ENCODE results near the gene SS18.
"Not testable (repeated sequence)": the region's sequence is repeated elsewhere in the genome, so short reads cannot be mapped to it uniquely, and the experiment has no call there.

SS18 gene, protein sequence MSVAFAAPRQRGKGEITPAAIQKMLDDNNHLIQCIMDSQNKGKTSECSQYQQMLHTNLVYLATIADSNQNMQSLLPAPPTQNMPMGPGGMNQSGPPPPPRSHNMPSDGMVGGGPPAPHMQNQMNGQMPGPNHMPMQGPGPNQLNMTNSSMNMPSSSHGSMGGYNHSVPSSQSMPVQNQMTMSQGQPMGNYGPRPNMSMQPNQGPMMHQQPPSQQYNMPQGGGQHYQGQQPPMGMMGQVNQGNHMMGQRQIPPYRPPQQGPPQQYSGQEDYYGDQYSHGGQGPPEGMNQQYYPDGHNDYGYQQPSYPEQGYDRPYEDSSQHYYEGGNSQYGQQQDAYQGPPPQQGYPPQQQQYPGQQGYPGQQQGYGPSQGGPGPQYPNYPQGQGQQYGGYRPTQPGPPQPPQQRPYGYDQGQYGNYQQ

DNA sequence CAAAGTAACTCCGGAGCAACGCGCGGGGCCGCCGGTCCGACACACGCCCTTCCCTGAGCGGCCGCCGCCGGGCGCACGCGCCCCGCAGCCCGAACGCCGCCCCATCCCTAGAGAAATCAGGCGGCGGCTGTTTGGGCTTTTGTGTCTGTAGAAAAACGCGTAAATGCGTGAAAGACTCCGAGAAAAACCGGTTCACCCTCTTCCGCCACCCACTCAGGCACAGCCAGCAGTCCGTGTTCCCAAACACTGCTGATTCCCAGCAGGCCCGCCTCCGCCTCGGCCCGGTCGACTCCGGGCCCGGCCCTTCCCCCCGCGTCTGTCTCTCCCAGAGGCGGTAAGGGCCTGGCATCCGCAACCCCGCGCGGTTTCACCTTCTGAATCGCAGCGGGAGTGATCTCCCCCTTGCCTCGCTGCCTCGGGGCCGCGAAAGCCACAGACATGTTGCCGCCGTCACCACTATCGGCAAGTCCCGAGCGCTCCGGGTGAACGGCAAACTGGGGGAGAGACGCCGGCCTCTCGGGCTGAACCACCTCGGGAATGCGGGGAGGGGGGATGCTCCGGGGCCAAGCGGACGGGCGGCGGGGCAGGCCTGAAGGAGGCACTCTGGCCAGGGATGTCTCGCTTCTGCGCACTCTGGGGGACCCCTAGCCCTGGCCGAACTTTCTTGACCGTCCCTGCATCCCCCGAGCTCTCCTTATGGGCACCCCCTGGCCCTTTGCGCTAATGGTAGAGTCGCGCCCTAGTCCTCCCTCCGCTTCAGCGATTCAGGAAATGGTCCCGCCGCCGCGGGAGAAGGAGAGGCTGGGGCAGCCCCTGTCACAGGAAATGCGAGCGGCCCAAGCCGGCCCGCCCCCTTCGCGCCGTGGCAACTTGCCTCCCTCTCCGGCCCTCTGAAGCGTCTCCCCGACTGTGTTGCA, at the start of gene SS18:
TSS of gene SS18 (minus strand) at position 484 of the 917 bp plus-strand sequence. CDS start at position 440, 44 bp downstream.
- DNase-seq (ENCODE audit: low spot score): peak; percentile 97

DNA sequence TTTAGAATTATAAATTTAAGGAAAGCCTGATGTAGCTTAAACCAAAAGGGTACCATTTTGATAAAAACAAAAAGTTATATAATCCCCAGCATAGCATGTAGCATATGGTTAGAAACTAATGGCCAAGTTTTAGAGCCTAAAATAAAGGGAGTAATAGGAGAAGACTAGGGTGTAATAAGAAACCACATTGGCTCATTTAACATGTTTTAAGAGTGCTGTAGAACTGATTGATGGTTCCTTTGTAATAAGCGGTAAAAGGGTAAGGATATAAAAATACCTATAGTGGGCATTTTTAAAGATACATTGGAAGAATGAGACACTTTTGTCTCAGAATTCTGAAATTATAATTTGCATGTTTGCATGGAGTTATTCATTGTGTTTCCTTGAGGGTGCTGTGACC, 45.1 kb upstream of the SS18 start:
- DNase-seq (ENCODE audit: low spot score): no peak

DNA sequence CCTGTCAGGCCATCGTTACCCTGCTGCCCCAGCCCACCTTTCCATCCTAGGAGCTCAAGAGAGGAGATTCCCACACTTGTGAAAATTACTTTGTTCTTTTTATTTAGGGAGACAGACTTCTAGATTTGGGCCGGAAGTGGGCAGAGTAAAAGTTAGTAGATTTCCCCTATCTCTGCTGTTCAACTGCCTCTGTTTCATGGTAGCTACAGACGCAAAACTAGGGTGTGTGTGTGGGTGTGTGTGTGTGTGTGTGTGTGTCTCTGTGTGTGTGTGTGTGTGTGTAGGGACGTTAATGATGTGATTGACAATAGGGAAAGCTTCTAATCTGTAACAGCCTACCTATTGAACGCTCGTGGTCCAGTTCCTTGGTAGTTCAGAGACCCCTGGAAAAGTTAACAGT, 43.7 kb upstream of the SS18 start:
- no peak for DNase-seq (ENCODE audit: low spot score)

DNA sequence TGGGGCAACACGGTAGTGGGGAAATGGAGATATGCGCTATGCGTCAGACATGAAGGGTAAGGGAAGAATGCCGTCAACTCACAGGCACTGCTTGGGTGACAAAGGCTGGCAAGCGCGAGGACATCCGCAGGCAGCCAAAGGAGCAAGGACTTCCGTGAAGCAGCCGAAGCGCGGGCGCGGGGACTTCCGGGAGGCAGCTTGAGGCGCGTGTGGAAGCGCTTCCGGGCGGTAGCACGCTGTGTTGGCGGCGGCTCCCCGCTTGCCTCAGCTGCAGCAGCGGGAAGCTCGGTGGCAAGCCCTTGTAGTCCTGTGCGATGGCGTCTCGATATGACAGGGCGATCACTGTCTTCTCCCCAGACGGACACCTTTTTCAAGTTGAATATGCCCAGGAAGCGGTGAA, 43.2 kb upstream of the SS18 start, which contains the start of gene PSMA8:
TSS of gene PSMA8 (plus strand) at position 218 of the 400 bp plus-strand sequence. CDS start at position 315, 97 bp downstream.
- DNase-seq (ENCODE audit: low spot score): no peak

DNA sequence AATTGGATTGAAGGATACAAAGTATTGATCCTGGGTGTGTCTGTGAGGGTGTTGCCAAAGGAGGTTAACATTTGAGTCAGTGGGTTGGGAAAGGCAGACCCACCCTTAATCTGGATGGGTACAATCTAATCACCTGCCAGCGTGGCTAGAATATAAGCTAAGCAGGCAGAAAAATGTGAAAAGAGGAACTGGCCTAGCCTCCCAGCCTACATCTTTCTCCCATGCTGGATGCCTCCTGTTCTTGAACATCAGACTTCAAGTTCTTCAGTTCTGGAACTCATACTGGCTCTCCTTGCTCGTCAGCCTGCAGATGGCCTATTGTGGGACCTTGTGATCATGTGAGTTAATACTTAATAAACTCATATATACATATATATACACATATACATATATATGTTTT, 37.8 kb upstream of the SS18 start:
- not testable (repeated sequence) for DNase-seq (ENCODE audit: low spot score)

DNA sequence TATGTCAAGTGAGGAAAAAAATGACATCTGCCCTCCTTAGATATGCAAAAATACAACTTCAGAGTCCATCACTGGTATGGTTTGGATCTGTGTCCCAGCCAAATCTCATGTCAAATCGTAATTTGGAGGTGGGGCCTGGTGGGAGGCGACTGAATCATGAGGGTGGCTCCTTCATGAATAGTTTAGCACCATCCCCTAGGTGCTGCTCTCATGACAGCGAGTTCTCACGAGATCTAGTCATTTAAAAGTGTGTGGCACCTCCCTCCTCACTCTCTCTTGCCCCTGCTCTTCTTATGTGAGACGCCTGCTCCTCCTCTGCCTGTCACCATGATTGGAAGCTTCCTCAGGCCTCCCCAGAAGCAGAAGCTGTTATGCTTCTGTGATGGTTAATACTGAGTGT, 37.4 kb upstream of the SS18 start:
- DNase-seq (ENCODE audit: low spot score): no peak

DNA sequence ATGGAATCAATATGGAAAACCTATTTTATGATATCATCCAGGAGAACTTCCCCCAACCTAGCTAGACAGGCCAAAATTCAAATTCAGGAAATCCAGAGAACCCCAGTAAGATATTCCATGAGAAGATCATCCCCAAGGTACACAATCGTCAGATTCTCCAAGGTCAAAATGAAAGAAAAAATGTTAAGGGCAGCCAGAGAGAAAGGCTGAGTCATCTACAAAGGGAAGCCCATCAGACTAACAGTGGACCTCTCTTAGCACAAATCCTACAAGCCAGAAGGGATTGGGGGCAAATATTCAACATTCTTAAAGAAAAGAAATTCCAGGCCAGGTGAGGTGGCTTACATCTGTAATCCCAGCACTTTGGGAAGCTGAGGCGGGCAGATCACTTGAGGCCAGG, 31.6 kb upstream of the SS18 start:
- DNase-seq (ENCODE audit: low spot score): not testable (repeated sequence)

DNA sequence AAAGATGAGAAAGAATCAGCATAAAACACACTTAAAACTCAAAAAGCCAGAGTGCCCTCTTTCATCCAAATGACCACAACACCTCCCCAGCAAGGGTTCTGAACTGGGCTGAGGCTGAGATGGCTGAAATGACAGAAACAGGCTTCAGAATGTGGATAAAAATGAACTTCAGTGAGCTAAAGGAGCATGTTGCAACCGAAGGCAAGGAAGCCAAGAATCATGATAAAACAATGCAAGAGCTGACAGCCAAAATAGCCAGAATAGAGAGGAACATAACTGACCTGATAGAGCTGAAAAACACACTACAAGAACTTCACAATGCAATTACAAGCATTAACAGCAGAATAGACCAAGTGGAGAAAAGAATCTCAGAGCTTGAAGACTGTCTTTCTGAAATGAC, 31.1 kb upstream of the SS18 start:
- no peak for DNase-seq (ENCODE audit: low spot score)

DNA sequence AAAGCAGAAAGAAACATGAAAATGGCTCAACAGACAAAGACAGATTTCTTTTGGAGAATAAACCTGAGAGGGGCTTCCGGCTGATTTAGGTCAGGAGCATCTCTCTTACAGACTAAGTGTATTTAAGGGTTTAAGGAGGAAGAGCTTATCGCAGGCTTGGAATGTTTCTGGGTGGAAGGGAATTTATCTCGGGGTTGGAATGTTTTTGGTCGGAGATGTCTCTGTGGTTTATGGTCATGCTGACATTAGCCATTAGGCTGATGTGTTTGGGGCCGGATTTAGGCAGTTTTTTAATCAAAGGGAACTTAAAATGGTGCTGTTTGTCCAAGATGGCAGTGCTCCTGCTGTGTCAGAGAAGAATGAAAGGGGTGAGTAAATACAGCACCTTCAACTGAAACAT, 28.8 kb upstream of the SS18 start:
- no peak for DNase-seq (ENCODE audit: low spot score)

DNA sequence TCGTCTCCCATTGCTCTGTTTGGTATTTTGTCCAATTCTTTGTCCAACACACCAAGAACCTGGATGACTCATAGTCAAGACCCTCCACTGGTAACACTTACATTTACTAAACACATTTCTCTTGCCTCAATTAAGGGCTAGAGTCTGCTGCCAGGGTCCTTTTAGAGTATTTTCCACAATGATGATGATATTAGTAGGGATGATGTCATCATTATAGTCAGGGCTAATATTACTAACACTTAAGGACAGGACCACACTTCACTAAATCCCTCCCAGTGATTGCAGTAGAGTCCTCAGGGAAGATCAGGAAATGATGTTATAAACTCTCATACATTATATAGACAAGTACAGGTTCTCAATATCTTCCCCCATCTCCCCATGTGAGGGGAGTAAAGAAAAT, 13.6 kb upstream of the SS18 start:
- no peak for DNase-seq (ENCODE audit: low spot score)

DNA sequence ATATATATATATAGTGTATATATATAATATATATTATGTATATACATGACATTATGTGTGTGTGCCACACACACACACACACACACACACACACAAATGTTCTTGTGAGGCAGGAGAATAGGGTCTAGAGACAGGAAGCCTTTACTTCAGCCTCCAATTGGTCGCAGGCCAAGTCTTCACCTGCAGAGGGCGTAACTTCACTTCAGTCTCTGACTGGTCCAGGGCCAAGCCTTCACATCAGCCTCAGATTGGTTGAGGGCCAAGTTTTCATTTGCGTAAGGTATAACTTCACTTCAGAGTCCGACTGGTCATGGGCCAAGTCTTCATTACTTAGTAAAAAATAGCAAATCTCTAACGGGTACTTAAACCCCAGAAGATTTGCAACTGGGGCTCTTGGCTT, 13.2 kb upstream of the SS18 start:
- no peak for DNase-seq (ENCODE audit: low spot score)

DNA sequence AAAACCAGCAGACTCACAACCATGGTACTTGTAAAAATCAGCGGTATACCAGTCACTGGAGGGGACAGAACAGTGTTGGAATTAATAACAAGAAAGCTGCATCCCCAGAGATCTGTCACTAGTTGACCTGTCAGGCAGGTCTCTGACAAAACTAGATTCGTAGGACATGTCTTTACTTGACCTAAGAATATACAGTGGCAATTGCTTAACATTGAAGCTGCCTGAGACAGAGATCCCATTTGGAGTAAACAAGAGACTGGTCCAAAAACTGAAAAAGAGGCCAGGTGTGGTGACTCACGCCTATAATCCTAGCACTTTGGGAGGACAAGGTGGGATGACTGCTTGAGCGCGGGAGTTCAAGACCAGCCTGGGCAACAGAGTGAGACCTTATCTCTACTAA, 7.2 kb upstream of the SS18 start:
- DNase-seq (ENCODE audit: low spot score): no peak

DNA sequence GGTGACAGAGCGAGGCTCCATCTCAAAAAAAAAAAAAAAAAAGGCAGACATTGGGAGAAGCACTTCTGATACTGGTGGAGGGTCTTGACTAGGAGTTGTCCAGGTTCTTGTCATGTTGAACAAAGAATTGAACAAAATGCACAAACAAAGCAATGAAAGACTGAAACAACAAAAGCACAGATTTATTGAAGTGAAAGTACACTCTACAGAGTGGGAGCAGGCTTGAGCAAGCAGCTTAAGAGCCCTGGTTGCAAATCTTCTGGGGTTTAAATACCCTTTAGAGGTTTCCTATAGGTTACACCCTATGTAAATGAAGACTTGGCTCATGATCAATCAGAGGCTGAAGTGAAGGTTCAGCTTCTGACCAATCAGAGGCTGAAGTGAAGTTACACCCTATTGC, 6.4 kb upstream of the SS18 start:
- no peak for DNase-seq (ENCODE audit: low spot score)

DNA sequence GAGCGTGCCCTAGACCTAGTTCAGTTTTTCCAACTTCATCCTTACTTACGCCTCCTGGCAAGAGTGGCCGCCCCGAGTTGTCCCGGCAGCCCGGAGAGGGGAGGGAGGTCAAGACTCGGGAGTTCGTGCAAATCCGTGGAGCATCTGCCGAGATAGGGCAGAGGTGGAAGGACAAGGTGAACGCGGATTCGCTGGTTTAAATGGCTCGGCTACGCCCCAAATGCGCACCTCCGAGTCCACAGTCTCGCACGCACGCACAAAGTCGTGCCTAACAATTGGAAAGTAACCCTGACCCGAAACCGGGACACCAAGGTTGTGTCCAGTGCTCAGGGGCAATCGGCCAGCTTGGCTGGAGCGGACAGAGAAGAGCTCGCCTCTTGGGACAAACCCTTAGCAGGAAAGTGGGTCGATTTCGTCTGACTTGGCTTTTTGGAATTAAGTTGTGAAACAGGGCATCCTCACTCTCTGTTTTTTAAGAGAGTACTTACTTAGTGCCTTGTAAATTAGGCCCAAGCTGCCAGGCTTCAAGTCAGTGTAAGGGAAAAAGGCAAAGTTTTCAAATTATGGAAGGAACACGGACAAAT, 726 bp upstream of the SS18 start:
- peak; percentile 79 for DNase-seq (ENCODE audit: low spot score)

DNA sequence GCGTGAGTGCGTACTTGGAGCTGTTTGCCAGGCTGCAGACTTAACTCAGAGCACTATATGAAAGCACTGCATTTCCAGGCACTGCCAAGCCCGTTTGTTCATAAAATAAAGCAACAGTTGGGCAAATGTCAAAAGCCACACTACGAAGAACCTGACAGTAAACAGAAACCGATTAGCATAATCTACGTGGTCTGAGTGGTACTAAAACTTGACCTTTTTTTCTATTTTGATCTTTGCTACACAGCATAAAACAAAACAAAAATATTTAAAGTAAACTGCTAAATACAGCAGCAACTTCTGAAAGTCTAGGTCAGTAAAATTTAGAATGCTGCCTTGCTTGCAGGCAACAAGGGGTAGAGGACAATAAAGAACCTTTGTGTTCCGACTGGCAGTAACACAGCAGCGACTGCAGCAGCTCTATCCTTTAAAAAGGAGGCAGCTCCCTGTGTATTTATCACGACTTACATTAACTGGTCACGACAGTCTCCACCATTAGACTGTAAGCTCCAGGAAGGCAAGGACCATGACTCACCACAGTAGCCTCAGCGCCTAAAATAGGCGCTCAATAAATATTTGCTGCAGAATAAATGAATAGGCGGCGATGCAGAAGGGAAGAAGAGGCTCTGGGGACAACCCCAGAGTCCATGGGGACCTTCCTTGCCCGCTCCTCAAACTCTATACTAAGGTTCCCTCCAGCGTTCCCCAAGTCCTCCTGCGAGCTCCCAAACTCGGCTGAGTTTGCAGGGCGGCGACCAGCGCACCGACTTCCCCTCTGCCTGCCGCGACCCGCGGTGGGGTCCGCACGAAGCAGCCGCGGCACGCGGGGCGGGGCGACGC, 902 bp downstream of the SS18 start:
- DNase-seq (ENCODE audit: low spot score): peak; percentile 7

DNA sequence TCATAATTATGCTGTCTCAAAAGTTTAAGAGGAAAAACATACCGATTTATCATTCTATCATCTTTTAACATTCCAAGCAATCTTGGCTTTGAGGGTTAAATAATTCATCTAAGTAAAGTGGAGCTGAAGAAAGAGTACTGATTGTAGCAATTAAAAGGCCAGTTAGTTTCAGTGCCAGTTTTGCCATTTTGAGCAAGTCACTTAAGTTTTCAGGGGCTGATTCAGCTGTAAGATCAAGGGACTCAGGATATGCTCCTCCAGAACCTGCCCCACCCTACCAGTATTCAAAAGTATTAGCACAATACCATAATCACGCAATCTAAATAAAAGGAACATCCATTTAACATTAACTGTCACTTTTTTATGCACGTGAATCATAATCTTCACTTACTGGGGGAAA, 1.9 kb downstream of the SS18 start:
- peak; percentile 7 for DNase-seq (ENCODE audit: low spot score)

DNA sequence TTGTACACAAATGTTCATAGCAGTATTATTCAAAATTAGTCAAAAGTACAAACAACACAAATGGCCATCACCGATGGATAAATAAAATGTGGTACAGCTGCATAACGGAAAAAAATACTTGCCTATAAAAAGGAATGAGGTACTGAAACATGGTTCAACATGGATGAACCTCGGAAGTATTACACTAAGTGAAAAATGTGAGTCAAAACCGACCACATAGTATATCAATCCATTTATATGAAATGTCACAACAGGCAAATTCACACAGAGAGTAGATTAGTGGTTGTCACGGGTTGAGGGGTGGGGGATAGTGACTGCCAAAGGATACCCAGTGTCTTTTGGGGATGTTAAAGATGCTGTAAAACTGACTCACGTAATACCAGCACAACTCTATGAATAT, 3.5 kb downstream of the SS18 start:
- no peak for DNase-seq (ENCODE audit: low spot score)

DNA sequence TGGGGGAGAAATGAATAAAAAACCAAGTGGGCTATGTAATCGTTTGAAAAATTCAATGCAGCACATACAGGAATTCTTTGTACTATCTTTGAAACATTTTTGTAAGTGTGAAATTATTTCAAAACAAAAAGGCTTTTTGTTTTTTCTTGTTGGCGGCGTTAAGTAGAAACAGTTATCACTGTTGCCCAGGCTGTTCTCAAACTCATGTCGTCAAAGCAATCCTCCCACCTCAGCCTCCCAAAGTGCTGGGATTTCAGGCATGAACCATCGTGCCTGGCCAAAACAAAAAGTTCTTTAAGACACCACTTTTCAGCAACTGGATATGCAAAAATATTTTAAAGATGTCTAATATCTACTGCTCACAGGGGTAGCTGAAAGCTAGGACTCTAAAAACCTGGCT, 5.4 kb downstream of the SS18 start:
- DNase-seq (ENCODE audit: low spot score): no peak

DNA sequence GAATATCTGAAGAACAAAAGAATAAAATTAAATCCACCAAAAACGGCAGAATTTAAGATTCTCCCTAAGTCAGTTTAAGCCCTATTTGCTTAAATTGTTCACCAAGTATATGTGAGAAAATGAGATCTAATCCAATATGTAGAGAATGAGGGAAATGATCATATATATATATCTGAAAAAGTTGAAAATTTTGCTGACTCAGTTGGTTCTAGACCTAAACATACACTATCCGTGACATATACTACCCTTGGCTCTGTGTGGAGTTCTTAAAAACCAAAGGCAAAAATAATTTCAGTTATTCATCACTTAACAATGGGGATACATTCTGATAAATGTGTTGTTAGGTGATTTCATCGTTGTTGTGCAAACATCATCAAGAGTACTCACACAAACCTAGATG, 7.3 kb downstream of the SS18 start:
- DNase-seq (ENCODE audit: low spot score): no peak

DNA sequence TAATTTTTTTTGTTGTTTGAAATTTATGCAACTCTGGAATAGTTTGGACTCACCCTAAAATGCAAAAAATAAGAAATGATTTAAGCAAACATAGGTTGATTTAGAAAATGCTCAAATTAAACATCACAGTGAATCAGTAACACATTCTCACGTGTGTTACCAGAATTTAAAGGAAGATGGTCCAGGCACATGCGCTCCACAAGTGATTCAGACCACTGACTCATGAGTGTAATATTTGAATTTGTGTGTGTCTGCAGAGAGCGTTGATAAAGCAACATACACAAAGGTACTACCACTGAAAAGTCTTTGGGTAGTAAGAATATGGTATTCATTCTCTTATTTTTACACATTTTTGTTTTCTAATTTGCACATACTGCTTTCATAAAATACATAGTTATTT, 7.9 kb downstream of the SS18 start:
- no peak for DNase-seq (ENCODE audit: low spot score)

DNA sequence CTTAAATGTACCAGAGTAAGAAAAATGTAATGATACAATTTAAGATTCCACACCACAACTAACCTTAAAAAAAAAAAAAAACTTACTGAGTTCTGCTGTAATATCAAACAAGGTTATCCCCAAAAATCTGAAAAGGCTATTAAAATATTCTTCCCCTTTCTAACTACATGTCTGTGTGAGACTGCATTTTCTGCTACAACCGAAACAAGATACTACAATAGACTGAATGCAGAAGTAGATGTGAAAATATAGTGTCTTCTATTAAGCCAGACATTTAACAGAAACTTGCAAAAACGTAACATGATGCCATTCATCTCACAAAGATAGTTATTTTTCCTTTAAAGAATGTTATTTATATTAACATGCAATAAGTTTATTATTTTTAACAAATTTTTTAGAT, 16.2 kb downstream of the SS18 start:
- no peak for DNase-seq (ENCODE audit: low spot score)

DNA sequence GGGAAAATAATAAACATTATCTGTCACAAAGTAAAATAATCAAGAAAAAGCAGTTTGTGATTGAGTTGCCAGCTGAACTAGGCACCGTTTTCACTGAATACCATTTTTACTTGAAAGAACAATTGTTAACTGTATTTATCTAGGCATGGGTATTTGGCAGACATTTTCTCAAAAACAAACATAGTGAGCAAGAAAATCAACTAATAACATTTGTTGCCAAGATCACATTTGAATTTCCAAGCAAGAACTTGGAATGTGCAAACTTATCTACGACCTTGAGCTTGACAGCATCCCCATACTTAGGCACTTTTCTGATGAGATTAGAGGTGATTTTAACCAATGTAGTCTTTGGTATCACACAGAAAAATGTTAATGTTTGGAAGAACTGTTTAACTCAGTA, 16.7 kb downstream of the SS18 start:
- no peak for DNase-seq (ENCODE audit: low spot score)
